HepG2 (cell line): ENCODE results near the gene CAPN13.

Experiments used
- ELF1 ChIP-seq: sonication (generic); formaldehyde crosslinking; IDR thresholded peaks from 2 replicates; pipeline ENCODE4 v1.4.0; 2020; ENCODE audit warnings: missing genetic modification reagents
- ELF3 ChIP-seq: IDR thresholded peaks from 2 replicates; pipeline ENCODE4 v1.6.1; 2016; ENCODE audit warnings: missing genetic modification reagents, missing compliant biosample characterization
- KDM5A ChIP-seq: fragments of 200-600 bp; sonication (generic); IDR thresholded peaks from 2 replicates; pipeline ENCODE4 v1.7.0; 2018; ENCODE audit warnings: antibody characterized with exemption, mild to moderate bottlenecking, low read length, borderline replicate concordance
- NR2F6 ChIP-seq, 2 experiments: IDR thresholded peaks; 2 replicates each; pipeline ENCODE4 v1.6.1; 2016; ENCODE audit warnings: antibody characterized with exemption in 1 of 2, mild to moderate bottlenecking in 1 of 2
- POLR2A ChIP-seq, 2 experiments: IDR thresholded peaks; 2 replicates each; pipeline ENCODE4 v1.6.1; 2011; ENCODE audit warnings: low read depth in 2 of 2, low read length in 2 of 2, mild to moderate bottlenecking in 1 of 2, moderate library complexity in 1 of 2; ENCODE audit not compliant: insufficient read depth in 1 of 2
- TBX2 ChIP-seq: sonication (generic); formaldehyde crosslinking; IDR thresholded peaks from 2 replicates; pipeline ENCODE4 v1.5.0; 2020; ENCODE audit warnings: missing genetic modification reagents, mild to moderate bottlenecking, borderline replicate concordance
- ZBTB7A ChIP-seq: sonication (generic); formaldehyde crosslinking; IDR thresholded peaks from 2 replicates; pipeline ENCODE4 v1.8.0; 2022; ENCODE audit warnings: mild to moderate bottlenecking, missing genetic modification reagents
- ZNF232 ChIP-seq: sonication (generic); formaldehyde crosslinking; IDR thresholded peaks from 2 replicates; pipeline ENCODE4 v1.4.0; 2020; ENCODE audit warnings: missing genetic modification reagents, borderline replicate concordance
- ZSCAN12 ChIP-seq: sonication (generic); formaldehyde crosslinking; IDR thresholded peaks from 2 replicates; pipeline ENCODE4 v1.9.0; 2021; ENCODE audit warnings: mild to moderate bottlenecking, missing genetic modification reagents
- TF ChIP-seq, protein P1 (sequence below): sonication (generic); formaldehyde crosslinking; IDR thresholded peaks from 2 replicates; pipeline ENCODE4 v1.5.0; 2020; ENCODE audit warnings: mild to moderate bottlenecking, missing genetic modification reagents, moderate library complexity

- no peak for TF ChIP-seq ZBTB7A (CRISPR knock-in tag)
- TF ChIP-seq ZSCAN12 (CRISPR knock-in tag) = no peak
- no peak for TF ChIP-seq ELF1 (CRISPR knock-in tag)
- no peak for TF ChIP-seq KDM5A
- TF ChIP-seq, protein P1, sequence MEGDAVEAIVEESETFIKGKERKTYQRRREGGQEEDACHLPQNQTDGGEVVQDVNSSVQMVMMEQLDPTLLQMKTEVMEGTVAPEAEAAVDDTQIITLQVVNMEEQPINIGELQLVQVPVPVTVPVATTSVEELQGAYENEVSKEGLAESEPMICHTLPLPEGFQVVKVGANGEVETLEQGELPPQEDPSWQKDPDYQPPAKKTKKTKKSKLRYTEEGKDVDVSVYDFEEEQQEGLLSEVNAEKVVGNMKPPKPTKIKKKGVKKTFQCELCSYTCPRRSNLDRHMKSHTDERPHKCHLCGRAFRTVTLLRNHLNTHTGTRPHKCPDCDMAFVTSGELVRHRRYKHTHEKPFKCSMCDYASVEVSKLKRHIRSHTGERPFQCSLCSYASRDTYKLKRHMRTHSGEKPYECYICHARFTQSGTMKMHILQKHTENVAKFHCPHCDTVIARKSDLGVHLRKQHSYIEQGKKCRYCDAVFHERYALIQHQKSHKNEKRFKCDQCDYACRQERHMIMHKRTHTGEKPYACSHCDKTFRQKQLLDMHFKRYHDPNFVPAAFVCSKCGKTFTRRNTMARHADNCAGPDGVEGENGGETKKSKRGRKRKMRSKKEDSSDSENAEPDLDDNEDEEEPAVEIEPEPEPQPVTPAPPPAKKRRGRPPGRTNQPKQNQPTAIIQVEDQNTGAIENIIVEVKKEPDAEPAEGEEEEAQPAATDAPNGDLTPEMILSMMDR (CRISPR knock-in tag) = no peak
- TF ChIP-seq POLR2A (IDR thresholded peaks at IDR 0.05; ENCODE audit: insufficient read depth in 1 of 2, low read depth in 2 of 2, low read length in 2 of 2) = no peak
- no peak for TF ChIP-seq ZNF232 (CRISPR knock-in tag)
- TF ChIP-seq NR2F6 (IDR thresholded peaks at IDR 0.05) = no peak
- no peak for TF ChIP-seq NR2F6 (CRISPR knock-in tag; IDR thresholded peaks at IDR 0.05)
- TF ChIP-seq TBX2 (CRISPR knock-in tag) = no peak
- no peak for TF ChIP-seq ELF3 (CRISPR knock-in tag)
Observed at GRCh38 chr2:30679426-30680088, 127.7 kb downstream of the CAPN13 start.
